Tibial nerve (tissue), 3 donors: Measurements from ENCODE around the gene RBPJL.

Experiments used
- POLR2A ChIP-seq, 2 donors: fragments of 450-650 bp; IDR thresholded peaks; one replicate each; pipeline ENCODE4 v1.6.1; 2017; ENCODE audit warnings: antibody characterized with exemption in 2 of 2, mild to moderate bottlenecking in 2 of 2, moderate library complexity in 2 of 2
- TF ChIP-seq, protein P1 (sequence below), 5 experiments: fragments of 200-600 bp in 3 of 5; fragments of 450-650 bp in 2 of 5; sonication (generic) in 3 of 5; IDR thresholded peaks; one replicate each; pipeline ENCODE4 v1.5.1; 2016 to 2019; ENCODE audit warnings: antibody characterized with exemption in 5 of 5, mild to moderate bottlenecking in 3 of 5, moderate library complexity in 2 of 5

DNA sequence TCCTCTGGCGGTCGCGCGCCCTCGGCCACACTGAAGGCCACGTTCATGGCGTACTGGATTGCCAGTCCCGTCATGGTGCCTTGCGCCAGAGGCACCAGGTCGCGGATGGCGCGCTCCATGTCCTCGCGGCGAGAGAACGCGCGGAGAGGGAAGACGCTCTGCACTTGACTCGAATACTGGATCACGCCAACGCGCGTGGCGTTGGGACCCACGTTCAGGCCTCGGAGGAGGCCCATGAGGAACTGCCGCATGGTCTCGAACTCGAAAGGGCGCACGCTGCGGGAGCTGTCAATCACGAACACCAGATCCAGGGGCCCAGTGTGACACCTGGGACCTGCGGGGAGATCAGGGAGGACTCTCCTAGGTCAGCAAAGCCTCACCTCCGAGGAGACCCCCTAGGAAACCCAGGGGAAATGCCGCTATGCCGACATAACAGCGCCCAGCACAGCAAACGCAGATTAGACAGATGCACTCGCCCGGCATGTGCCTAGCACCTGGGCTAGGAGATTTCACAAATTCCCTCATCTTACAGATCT, 2.1 kb upstream of the RBPJL start:
- TF ChIP-seq POLR2A (IDR thresholded peaks at IDR 0.05) = no peak
- TF ChIP-seq, protein P1, sequence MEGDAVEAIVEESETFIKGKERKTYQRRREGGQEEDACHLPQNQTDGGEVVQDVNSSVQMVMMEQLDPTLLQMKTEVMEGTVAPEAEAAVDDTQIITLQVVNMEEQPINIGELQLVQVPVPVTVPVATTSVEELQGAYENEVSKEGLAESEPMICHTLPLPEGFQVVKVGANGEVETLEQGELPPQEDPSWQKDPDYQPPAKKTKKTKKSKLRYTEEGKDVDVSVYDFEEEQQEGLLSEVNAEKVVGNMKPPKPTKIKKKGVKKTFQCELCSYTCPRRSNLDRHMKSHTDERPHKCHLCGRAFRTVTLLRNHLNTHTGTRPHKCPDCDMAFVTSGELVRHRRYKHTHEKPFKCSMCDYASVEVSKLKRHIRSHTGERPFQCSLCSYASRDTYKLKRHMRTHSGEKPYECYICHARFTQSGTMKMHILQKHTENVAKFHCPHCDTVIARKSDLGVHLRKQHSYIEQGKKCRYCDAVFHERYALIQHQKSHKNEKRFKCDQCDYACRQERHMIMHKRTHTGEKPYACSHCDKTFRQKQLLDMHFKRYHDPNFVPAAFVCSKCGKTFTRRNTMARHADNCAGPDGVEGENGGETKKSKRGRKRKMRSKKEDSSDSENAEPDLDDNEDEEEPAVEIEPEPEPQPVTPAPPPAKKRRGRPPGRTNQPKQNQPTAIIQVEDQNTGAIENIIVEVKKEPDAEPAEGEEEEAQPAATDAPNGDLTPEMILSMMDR (IDR thresholded peaks at IDR 0.05) = no peak
